Measurements from ENCODE around the gene CAMSAP3. TPM values are rescaled to one million over a fixed set of nuclear protein-coding genes. Genes with fewer than 3 reads are reported as not detected.

CAMSAP3 gene
- polyA plus RNA-seq, 1 of the 3 experiments (the other 2 are of a cell fraction): 0.08 TPM

DNA sequence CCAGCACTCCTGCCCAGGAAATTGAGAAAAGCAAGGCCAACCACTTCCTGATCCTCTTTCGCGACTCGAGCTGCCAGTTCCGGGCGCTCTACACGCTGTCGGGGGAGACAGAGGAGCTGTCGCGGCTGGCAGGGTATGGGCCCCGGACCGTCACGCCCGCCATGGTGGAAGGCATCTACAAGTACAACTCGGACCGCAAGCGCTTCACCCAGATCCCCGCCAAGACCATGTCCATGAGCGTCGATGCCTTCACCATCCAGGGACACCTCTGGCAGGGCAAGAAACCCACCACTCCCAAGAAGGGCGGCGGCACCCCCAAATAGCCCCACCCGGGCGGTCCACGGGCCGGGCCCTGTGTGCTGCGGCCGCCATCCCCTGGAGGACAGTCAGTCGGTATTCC, 22.1 kb downstream of the CAMSAP3 start:
- Histone ChIP-seq H3K36me3 (replicated peaks in 1 of 2; ENCODE audit: control insufficient read depth in 1 of 2, insufficient read depth in 2 of 2, low read length in 1 of 2) (peaks cover 3 to 31% of the 10 kb centered on the region in 2 experiments), H2AFZ (ENCODE audit: low read depth) (no peak overlapping the region), H4K20me1 (ENCODE audit: insufficient read depth) (no peaks in the 10 kb centered on the region), H3K79me2 (ENCODE audit: insufficient read depth) (no peaks in the 10 kb centered on the region), H3K4me1 (ENCODE audit: control insufficient read depth in 1 of 2, insufficient read depth in 2 of 2, low read depth in 1 of 2, low read length in 1 of 2) (peaks cover 0 to 42% of the 10 kb centered on the region in 2 experiments; a peak in 1 of 4 replicates), H3K9me2 (no peaks in the 10 kb centered on the region), H3K9me3 (no peaks in the 10 kb centered on the region), H3K27ac (ENCODE audit: low read depth in 2 of 2, low read length in 1 of 2) (peak overlapping the region in 1 of 2 experiments; percentile 98; a peak in 2 of 4 replicates), H3K4me3 (ENCODE audit: low read depth in 2 of 2, low read length in 1 of 2) (no peak overlapping the region), H3K27me3 (ENCODE audit: insufficient read depth) (no peaks in the 10 kb centered on the region), H3K9ac (no peak overlapping the region), H3K4me2 (no peak overlapping the region), H3F3A (replicated peaks; ENCODE audit: insufficient read depth) (peaks cover 4% of the 10 kb centered on the region)
- WGBS (ENCODE audit: low lambda C conversion rate): 91% methylated on average over 8 of the region's 28 CpGs
- TF ChIP-seq GATA2 (CRISPR knock-in tag; IDR thresholded peaks at IDR 0.05) (no peak), POLR2AphosphoS5 (IDR thresholded peaks at IDR 0.05; ENCODE audit: low read depth, low read length) (no peak), NFIC (IDR thresholded peaks at IDR 0.05; ENCODE audit: borderline replicate concordance) (no peak), FOSL2 (IDR thresholded peaks at IDR 0.05; ENCODE audit: borderline replicate concordance, low read depth) (no peak), FOXM1 (IDR thresholded peaks at IDR 0.05; ENCODE audit: low read depth) (no peak), SIN3A (IDR thresholded peaks at IDR 0.05; ENCODE audit: borderline replicate concordance, low read depth, low read length) (no peak), GABPA (IDR thresholded peaks at IDR 0.05; ENCODE audit: low read depth) (no peak), RXRA (IDR thresholded peaks at IDR 0.05; ENCODE audit: borderline replicate concordance, low read depth) (no peak), RAD21 (IDR thresholded peaks at IDR 0.05; ENCODE audit: low read length) (no peak), EP300 (IDR thresholded peaks at IDR 0.05; ENCODE audit: borderline replicate concordance in 1 of 2, low read depth in 1 of 2, low read length in 1 of 2) (no peak), JUND (IDR thresholded peaks at IDR 0.05) (no peak), EZH2phosphoT487 (IDR thresholded peaks at IDR 0.05; ENCODE audit: borderline replicate concordance, low read depth) (no peak), MEF2A (IDR thresholded peaks at IDR 0.05; ENCODE audit: borderline replicate concordance, low read depth) (no peak)
- TF ChIP-seq, protein P1, sequence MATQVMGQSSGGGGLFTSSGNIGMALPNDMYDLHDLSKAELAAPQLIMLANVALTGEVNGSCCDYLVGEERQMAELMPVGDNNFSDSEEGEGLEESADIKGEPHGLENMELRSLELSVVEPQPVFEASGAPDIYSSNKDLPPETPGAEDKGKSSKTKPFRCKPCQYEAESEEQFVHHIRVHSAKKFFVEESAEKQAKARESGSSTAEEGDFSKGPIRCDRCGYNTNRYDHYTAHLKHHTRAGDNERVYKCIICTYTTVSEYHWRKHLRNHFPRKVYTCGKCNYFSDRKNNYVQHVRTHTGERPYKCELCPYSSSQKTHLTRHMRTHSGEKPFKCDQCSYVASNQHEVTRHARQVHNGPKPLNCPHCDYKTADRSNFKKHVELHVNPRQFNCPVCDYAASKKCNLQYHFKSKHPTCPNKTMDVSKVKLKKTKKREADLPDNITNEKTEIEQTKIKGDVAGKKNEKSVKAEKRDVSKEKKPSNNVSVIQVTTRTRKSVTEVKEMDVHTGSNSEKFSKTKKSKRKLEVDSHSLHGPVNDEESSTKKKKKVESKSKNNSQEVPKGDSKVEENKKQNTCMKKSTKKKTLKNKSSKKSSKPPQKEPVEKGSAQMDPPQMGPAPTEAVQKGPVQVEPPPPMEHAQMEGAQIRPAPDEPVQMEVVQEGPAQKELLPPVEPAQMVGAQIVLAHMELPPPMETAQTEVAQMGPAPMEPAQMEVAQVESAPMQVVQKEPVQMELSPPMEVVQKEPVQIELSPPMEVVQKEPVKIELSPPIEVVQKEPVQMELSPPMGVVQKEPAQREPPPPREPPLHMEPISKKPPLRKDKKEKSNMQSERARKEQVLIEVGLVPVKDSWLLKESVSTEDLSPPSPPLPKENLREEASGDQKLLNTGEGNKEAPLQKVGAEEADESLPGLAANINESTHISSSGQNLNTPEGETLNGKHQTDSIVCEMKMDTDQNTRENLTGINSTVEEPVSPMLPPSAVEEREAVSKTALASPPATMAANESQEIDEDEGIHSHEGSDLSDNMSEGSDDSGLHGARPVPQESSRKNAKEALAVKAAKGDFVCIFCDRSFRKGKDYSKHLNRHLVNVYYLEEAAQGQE (IDR thresholded peaks at IDR 0.05; ENCODE audit: low read depth, low read length): no peak
- TF ChIP-seq, protein P2, sequence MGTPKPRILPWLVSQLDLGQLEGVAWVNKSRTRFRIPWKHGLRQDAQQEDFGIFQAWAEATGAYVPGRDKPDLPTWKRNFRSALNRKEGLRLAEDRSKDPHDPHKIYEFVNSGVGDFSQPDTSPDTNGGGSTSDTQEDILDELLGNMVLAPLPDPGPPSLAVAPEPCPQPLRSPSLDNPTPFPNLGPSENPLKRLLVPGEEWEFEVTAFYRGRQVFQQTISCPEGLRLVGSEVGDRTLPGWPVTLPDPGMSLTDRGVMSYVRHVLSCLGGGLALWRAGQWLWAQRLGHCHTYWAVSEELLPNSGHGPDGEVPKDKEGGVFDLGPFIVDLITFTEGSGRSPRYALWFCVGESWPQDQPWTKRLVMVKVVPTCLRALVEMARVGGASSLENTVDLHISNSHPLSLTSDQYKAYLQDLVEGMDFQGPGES (IDR thresholded peaks at IDR 0.05; ENCODE audit: low read depth, low read length): no peak
- TF ChIP-seq, protein P3, sequence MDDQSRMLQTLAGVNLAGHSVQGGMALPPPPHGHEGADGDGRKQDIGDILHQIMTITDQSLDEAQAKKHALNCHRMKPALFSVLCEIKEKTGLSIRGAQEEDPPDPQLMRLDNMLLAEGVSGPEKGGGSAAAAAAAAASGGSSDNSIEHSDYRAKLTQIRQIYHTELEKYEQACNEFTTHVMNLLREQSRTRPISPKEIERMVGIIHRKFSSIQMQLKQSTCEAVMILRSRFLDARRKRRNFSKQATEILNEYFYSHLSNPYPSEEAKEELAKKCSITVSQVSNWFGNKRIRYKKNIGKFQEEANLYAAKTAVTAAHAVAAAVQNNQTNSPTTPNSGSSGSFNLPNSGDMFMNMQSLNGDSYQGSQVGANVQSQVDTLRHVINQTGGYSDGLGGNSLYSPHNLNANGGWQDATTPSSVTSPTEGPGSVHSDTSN (IDR thresholded peaks at IDR 0.05): no peak
- TF ChIP-seq, protein P4, sequence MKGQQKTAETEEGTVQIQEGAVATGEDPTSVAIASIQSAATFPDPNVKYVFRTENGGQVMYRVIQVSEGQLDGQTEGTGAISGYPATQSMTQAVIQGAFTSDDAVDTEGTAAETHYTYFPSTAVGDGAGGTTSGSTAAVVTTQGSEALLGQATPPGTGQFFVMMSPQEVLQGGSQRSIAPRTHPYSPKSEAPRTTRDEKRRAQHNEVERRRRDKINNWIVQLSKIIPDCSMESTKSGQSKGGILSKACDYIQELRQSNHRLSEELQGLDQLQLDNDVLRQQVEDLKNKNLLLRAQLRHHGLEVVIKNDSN (IDR thresholded peaks at IDR 0.05; ENCODE audit: borderline replicate concordance, low read depth): no peak
- TF ChIP-seq, protein P5, sequence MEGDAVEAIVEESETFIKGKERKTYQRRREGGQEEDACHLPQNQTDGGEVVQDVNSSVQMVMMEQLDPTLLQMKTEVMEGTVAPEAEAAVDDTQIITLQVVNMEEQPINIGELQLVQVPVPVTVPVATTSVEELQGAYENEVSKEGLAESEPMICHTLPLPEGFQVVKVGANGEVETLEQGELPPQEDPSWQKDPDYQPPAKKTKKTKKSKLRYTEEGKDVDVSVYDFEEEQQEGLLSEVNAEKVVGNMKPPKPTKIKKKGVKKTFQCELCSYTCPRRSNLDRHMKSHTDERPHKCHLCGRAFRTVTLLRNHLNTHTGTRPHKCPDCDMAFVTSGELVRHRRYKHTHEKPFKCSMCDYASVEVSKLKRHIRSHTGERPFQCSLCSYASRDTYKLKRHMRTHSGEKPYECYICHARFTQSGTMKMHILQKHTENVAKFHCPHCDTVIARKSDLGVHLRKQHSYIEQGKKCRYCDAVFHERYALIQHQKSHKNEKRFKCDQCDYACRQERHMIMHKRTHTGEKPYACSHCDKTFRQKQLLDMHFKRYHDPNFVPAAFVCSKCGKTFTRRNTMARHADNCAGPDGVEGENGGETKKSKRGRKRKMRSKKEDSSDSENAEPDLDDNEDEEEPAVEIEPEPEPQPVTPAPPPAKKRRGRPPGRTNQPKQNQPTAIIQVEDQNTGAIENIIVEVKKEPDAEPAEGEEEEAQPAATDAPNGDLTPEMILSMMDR (IDR thresholded peaks at IDR 0.05): no peak
- TF ChIP-seq, protein P6, sequence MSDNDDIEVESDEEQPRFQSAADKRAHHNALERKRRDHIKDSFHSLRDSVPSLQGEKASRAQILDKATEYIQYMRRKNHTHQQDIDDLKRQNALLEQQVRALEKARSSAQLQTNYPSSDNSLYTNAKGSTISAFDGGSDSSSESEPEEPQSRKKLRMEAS (IDR thresholded peaks at IDR 0.05; ENCODE audit: low read depth): no peak
- TF ChIP-seq, protein P7, sequence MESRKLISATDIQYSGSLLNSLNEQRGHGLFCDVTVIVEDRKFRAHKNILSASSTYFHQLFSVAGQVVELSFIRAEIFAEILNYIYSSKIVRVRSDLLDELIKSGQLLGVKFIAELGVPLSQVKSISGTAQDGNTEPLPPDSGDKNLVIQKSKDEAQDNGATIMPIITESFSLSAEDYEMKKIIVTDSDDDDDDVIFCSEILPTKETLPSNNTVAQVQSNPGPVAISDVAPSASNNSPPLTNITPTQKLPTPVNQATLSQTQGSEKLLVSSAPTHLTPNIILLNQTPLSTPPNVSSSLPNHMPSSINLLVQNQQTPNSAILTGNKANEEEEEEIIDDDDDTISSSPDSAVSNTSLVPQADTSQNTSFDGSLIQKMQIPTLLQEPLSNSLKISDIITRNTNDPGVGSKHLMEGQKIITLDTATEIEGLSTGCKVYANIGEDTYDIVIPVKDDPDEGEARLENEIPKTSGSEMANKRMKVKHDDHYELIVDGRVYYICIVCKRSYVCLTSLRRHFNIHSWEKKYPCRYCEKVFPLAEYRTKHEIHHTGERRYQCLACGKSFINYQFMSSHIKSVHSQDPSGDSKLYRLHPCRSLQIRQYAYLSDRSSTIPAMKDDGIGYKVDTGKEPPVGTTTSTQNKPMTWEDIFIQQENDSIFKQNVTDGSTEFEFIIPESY (IDR thresholded peaks at IDR 0.05; ENCODE audit: borderline replicate concordance, low read depth): no peak
- DNase-seq: no peak
- ChIA-PET POLR2A (interaction anchor here (1.9 to 2.6 kb wide), 3 partner anchors 12 to 22 kb away, joined by 6 to 16 read pairs (median 11); partner anchors contain the start of genes CAMSAP3, PET100 and XAB2), CTCF (interaction anchor here (0.7 to 4.1 kb wide), 7 partner anchors 12 to 264 kb away, joined by 3 to 40 read pairs (median 5); partner anchors contain the start of genes CAMSAP3 and TRAPPC5)

Data from SK-N-SH (cell line).